SH-SY5Y (cell line): ENCODE results near the gene MYO10.

Experiments used
- GATA2 ChIP-seq: IDR thresholded peaks from 2 replicates; pipeline ENCODE4 v1.6.1; 2011; ENCODE audit warnings: mild to moderate bottlenecking, low read depth, low read length
- GATA3 ChIP-seq: IDR thresholded peaks from 2 replicates; pipeline ENCODE4 v1.6.1; 2011; ENCODE audit warnings: low read depth, mild to moderate bottlenecking, low read length, moderate library complexity

DNA sequence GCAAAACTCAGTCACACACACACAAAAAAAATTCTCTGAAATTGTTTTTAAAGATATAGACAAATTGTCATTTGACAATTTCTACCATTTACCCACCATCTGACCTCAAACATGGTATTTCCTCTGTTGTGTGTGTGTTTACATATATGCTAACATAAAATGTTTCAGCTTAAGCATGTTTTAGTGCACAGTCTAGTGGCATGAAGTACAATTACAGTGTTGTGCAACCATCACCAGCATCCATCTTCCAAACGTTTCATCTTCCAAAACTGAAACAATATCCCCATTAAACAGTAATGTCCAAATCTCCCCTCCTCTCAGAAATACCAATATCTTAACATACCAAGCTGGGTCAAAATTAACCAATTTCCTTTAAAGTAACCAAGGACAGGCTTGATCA is 65.2 kb downstream of the MYO10 start:
- TF ChIP-seq GATA2 (no peak), GATA3 (no peak)
